Ishikawa (cell line): ENCODE data around the gene FN3KRP.

Experiments
- CEBPB ChIP-seq: IDR thresholded peaks from 2 replicates; pipeline ENCODE4 v1.6.1; 2012
- CREB1 ChIP-seq: IDR thresholded peaks from 2 replicates; pipeline ENCODE4 v1.6.1; 2012; ENCODE audit warnings: low read depth
- EGR1 ChIP-seq: IDR thresholded peaks from 2 replicates; pipeline ENCODE4 v1.6.1; 2012
- EP300 ChIP-seq: IDR thresholded peaks from 2 replicates; pipeline ENCODE4 v1.6.1; 2012; ENCODE audit warnings: borderline replicate concordance
- FOXM1 ChIP-seq: IDR thresholded peaks from 2 replicates; pipeline ENCODE4 v1.6.1; 2012; ENCODE audit warnings: low read depth, borderline replicate concordance
- NFIC ChIP-seq: IDR thresholded peaks from 2 replicates; pipeline ENCODE4 v1.6.1; 2012
- RAD21 ChIP-seq: IDR thresholded peaks from 2 replicates; pipeline ENCODE4 v1.6.1; 2012; ENCODE audit warnings: low read depth
- TAF1 ChIP-seq: IDR thresholded peaks from 2 replicates; pipeline ENCODE4 v1.6.1; 2012; ENCODE audit warnings: low read depth, mild to moderate bottlenecking
- TCF12 ChIP-seq: IDR thresholded peaks from 2 replicates; pipeline ENCODE4 v1.6.1; 2012; ENCODE audit warnings: low read depth
- TEAD4 ChIP-seq: IDR thresholded peaks from 2 replicates; pipeline ENCODE4 v1.6.1; 2012
- YY1 ChIP-seq: IDR thresholded peaks from 2 replicates; pipeline ENCODE4 v1.6.1; 2012; ENCODE audit warnings: low read depth
- ZBTB7A ChIP-seq: IDR thresholded peaks from 2 replicates; pipeline ENCODE4 v1.6.1; 2012; ENCODE audit warnings: low read depth
- TF ChIP-seq, protein P1 (sequence below): IDR thresholded peaks from 2 replicates; pipeline ENCODE4 v1.6.1; 2012
- TF ChIP-seq, protein P2 (sequence below): IDR thresholded peaks from 2 replicates; pipeline ENCODE4 v1.6.1; 2012; ENCODE audit warnings: low read depth, mild to moderate bottlenecking
- TF ChIP-seq, protein P3 (sequence below): IDR thresholded peaks from 2 replicates; pipeline ENCODE4 v1.6.1; 2012

The FN3KRP gene, protein sequence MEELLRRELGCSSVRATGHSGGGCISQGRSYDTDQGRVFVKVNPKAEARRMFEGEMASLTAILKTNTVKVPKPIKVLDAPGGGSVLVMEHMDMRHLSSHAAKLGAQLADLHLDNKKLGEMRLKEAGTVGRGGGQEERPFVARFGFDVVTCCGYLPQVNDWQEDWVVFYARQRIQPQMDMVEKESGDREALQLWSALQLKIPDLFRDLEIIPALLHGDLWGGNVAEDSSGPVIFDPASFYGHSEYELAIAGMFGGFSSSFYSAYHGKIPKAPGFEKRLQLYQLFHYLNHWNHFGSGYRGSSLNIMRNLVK

DNA sequence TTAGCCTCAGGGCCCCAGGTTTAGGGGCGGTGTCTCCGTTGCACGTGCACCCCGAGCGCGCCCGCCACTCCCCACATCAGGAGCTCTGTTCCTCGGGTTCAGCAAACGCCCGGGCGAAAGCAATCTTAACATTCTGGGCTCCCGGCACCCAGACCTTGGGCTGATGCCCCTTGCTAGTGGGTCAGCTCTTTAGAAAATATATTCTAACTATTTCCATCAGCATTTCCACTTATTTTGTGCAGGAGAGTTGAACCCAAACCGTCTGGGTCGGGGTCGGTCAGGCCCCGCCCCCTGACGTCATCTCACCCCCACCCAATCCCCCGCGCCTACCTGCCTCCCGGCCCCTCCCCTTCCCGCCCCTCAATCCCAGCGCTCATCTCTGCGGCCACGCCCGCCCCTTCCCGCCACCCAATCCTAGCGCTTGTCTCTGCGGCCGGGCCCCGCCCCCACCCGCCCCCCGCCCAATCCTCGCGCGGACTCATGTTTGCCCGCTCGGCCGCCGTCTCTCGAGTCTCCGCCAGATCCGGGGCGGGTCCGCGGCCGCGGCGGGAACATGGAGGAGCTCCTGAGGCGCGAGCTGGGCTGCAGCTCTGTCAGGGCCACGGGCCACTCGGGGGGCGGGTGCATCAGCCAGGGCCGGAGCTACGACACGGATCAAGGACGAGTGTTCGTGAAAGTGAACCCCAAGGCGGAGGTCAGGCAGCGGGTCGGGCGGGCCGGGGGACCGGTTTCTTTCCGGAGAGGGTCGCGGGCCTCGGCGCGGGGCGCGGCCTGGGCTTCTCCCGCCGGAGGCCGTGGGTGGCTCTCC lies at the start of gene FN3KRP:
TSS of gene FN3KRP (plus strand) at position 504 of the 808 bp plus-strand sequence. CDS start at position 554, 50 bp downstream.
- TF ChIP-seq TAF1 (peak; percentile 71), TCF12 (peak; percentile 17; the same call in 1 of the 2 replicates), ZBTB7A (peak; percentile 37; the same call in 1 of the 2 replicates), YY1 (peak; percentile 85), EGR1 (no peak), CEBPB (no peak)
- TF ChIP-seq, protein P1, sequence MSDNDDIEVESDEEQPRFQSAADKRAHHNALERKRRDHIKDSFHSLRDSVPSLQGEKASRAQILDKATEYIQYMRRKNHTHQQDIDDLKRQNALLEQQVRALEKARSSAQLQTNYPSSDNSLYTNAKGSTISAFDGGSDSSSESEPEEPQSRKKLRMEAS: peak; percentile 81

DNA sequence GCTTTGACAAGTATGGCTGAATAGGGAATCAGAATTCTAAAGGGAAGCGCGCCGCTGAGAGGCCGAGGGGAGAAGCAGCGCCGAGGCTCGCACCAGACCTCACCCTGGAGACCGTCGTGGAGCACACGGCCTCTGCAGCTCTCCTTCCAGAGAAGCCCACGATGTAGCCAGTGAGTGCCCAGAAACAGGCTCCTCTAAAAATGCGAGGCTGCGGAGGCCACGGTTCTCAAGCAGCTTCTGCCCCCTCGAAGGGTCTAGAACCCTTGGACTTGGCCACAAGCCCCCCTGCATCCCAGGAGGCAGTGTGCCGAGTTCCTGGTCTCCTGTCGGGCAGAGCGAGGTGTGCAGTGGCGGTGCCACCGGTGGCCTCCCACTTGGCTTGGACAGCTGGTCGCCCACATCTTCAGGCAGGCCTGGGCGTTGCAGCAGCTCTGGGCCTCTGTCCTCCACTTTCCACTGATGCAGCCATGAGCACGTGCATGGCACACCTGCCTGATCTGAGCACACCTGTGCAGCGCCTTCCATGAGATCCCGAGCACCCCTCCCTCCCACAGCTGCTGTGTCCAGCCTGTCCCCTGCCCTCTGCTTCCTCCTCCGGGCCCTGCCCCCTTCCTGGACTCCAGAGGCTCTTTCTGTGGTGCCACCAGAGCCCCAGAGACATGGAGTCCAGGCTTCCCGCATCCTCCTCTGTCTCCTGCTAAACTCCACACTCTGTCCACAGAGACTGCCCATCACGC lies 49.4 kb upstream of the FN3KRP start:
- TF ChIP-seq TAF1: no peak
- TF ChIP-seq, protein P2, sequence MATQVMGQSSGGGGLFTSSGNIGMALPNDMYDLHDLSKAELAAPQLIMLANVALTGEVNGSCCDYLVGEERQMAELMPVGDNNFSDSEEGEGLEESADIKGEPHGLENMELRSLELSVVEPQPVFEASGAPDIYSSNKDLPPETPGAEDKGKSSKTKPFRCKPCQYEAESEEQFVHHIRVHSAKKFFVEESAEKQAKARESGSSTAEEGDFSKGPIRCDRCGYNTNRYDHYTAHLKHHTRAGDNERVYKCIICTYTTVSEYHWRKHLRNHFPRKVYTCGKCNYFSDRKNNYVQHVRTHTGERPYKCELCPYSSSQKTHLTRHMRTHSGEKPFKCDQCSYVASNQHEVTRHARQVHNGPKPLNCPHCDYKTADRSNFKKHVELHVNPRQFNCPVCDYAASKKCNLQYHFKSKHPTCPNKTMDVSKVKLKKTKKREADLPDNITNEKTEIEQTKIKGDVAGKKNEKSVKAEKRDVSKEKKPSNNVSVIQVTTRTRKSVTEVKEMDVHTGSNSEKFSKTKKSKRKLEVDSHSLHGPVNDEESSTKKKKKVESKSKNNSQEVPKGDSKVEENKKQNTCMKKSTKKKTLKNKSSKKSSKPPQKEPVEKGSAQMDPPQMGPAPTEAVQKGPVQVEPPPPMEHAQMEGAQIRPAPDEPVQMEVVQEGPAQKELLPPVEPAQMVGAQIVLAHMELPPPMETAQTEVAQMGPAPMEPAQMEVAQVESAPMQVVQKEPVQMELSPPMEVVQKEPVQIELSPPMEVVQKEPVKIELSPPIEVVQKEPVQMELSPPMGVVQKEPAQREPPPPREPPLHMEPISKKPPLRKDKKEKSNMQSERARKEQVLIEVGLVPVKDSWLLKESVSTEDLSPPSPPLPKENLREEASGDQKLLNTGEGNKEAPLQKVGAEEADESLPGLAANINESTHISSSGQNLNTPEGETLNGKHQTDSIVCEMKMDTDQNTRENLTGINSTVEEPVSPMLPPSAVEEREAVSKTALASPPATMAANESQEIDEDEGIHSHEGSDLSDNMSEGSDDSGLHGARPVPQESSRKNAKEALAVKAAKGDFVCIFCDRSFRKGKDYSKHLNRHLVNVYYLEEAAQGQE: no peak

DNA sequence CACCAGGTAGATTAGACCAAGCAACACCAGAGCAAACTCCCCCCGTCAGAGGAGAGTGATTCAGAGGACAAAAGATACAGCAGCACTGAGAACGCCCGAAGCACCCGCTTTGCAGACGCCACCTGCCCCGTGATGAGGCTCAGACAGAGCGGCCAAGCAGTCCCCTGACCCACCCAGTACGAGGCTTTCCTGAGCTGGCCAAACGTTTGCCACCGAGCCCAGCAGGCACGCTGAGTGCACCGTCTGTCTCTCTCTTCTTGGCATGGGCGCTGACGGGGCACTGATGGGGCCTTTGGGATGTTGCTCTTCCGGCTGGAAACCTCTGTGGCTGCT lies 48.9 kb upstream of the FN3KRP start:
- TF ChIP-seq TEAD4: no peak
- no peak for TF ChIP-seq EP300
- TF ChIP-seq CEBPB: no peak
- TF ChIP-seq TAF1: no peak
- TF ChIP-seq ZBTB7A: no peak
- TF ChIP-seq, protein P2: no peak
- TF ChIP-seq, protein P3, sequence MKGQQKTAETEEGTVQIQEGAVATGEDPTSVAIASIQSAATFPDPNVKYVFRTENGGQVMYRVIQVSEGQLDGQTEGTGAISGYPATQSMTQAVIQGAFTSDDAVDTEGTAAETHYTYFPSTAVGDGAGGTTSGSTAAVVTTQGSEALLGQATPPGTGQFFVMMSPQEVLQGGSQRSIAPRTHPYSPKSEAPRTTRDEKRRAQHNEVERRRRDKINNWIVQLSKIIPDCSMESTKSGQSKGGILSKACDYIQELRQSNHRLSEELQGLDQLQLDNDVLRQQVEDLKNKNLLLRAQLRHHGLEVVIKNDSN: no peak
- no peak for TF ChIP-seq YY1
- TF ChIP-seq CREB1: no peak
- TF ChIP-seq RAD21: no peak
- no peak for TF ChIP-seq FOXM1
- TF ChIP-seq, protein P1: no peak
- no peak for TF ChIP-seq TCF12
- no peak for TF ChIP-seq NFIC

DNA sequence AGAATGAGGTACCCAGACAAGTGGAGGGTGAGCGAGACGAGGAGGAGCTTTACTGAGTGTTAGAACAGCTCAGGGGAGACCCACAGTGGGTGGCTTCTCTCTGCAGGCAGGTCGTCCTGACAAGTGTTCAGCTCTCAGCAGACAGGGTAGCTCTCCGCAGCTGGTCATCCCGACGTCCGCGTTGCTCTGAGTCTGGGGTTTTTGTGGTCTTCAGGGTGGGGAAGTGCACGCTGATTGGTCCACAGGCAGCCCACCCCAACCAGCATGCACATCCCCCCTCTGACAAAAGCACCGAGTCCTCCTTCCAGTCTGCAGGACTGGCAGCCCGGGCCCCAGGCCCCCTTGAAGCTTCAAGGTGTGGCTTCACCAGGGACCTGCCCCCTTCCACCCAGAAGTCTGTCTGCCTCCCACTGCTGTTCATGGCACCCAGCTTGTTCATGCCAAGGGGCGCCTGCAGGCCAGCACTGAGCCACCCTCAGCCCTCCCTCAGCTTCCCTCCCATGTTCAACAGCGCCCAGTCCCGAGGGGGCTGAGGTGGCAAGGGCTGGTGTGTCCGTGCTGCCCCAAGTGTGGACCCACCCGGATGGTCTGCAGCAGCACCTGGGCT lies 48.4 kb upstream of the FN3KRP start:
- TF ChIP-seq, protein P2: no peak
- TF ChIP-seq FOXM1 (no peak), CREB1 (no peak), TEAD4 (no peak), NFIC (no peak), EGR1 (no peak), EP300 (no peak)
- TF ChIP-seq, protein P1: no peak
